ENCODE data around the gene RXRA.

DNA sequence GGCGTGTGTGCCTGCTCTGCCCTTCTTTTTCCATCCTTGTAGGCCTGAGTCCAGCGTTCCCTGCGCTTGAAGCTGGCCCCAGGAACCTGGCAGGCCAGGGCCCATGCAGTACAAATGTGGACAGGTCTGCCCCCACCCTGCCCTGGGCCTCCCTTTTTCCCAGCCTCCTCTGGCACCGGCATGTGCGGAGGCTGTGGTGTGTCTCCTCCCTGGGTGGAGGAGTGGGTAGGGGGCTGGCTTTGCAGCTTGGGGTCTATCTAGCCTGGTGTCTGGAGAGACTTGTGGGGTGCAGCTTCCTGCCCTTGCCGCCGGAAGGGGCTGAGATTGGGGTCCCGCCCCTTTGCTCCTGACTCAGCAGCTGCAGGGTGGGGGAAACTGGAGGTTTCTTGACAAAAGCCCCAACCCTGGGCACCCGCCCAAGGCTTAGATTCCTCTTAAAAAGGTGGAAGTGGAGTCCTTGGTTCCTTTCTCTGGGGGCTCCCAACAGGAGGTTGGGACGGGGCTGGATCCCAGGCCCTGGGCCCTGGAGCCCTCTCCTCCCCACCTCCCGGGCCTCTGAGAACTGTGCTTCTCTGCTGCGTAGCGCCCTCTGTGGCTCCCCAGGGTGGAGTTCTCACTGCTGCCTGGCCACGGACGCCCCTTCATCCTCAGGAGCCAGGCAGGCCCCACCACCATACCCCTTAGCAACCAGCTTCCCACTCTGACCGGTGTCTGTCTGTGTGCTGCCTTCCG is 18.0 kb downstream of the RXRA start:
- TF ChIP-seq, protein P1, sequence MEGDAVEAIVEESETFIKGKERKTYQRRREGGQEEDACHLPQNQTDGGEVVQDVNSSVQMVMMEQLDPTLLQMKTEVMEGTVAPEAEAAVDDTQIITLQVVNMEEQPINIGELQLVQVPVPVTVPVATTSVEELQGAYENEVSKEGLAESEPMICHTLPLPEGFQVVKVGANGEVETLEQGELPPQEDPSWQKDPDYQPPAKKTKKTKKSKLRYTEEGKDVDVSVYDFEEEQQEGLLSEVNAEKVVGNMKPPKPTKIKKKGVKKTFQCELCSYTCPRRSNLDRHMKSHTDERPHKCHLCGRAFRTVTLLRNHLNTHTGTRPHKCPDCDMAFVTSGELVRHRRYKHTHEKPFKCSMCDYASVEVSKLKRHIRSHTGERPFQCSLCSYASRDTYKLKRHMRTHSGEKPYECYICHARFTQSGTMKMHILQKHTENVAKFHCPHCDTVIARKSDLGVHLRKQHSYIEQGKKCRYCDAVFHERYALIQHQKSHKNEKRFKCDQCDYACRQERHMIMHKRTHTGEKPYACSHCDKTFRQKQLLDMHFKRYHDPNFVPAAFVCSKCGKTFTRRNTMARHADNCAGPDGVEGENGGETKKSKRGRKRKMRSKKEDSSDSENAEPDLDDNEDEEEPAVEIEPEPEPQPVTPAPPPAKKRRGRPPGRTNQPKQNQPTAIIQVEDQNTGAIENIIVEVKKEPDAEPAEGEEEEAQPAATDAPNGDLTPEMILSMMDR (IDR thresholded peaks at IDR 0.05) = no peak
- TF ChIP-seq ZFX (IDR thresholded peaks at IDR 0.05; ENCODE audit: borderline replicate concordance) = no peak

Measured in 22Rv1 (cell line).